ENCODE results near the gene MAD2L2. TPM values are rescaled to one million over a fixed set of nuclear protein-coding genes. Genes with fewer than 3 reads are reported as not detected.

The MAD2L2 gene
- polyA plus RNA-seq, 3 donors: 31.2 to 44.5 (median 43.7) TPM

DNA sequence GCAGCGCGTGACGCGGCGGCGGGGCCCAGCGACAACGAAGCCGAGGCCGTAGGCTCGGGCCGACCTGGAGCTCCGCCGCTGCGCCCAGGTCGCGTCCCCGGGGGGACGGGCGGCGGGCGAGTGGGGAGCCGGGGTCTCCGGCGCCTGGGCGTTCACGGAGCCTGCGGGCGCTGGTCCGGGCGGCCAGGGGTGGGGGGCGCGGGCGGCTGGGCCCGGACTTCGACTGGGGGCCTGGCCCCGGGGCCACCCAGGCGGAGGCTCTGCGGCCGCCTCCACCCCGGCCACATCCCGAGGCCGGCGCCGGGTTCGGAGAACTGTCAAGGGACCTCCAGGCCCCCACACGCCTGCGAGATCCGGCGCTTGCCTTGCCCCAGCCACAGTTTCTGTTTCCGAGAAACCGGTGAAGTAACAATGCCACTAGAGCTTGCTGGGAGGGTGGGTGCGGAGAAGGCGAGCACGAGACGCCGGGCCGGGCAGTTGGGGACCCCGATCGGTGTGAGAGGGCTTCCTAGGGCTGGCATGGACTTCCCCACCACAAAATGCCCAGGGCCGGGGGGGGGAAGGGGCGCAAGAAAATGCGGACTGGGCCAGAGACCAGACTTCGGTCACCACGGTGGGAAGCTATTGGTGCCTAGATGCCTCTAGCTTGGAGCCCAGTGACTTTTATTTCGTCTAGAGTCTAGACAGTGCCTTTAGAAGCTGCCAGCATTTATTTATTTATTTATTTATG, 16.4 kb downstream of the MAD2L2 start:
- H3K27ac ChIP-seq (ENCODE audit: low read depth, low read length): no peak overlapping the region
- WGBS, 3 donors: 0 to 1% (median 1%) methylated on average over 58 to 66 of the region's 66 CpGs

DNA sequence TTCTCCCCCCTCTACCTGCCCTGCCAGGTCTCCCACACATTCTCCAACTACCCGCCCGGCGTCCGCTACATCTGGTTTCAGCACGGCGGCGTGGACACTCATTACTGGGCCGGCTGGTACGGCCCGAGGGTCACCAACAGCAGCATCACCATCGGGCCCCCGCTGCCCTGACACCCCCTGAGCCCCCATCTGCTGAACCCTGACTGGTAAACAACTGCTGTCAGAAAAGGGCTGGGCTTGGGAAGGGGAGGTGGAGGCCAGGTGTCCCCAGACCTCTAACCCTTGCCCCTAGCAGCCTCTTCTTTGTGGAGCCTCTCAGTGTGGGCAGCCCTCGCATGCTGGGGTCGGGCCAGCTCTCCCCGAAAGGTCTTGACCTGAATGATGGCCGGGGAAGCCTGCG, 19.8 kb downstream of the MAD2L2 start:
- no peak overlapping the region for H3K27ac ChIP-seq (ENCODE audit: low read depth, low read length)
- 92 to 94% (median 93%) methylated on average over 17 of the region's 17 CpGs for WGBS, 3 donors

DNA sequence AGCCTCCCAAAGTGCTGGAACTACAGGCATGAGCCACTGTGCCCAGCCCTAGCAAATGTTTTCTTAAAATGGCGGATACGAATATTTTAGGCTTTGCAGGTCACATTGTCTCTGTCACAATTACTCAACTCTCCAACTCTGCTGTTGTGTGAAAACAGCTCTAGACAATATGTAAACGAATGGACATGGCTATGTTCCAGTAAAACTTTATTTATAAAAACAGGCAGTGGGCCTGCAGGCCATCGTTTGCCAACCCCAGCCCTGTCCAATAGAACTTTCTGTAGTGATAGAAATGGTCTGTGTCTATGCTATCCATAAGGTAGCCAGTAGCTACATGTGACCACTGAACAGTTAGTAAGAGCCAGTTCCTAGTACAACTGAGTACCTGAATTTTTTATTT, 21.2 kb downstream of the MAD2L2 start:
- H3K27ac ChIP-seq (ENCODE audit: low read depth, low read length): no peak overlapping the region
- WGBS, 3 donors: 86 to 90% (median 89%) methylated on average over 4 of the region's 4 CpGs

DNA sequence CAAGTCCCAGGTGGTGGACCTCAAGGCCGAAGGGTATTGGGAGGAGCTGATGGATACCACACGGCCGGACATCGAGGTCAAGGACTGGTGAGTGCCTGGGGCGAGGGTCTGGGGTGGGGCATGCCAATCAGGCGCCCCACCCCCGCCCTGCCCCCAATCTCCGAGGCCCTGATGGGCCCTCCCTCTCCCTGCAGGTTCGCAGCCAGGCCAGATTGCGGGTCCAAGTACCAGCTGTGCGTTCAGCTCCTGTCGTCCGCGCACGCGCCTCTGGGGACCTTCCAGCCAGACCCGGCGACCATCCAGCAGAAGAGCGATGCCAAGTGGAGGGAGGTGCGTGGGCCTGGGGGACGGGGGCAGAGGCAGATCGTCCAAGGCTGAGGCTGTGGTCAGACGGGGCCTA, 22.4 kb downstream of the MAD2L2 start:
- H3K27ac ChIP-seq (ENCODE audit: low read depth, low read length): no peak overlapping the region
- WGBS, 3 donors: 83 to 88% (median 88%) methylated on average over 21 to 23 of the region's 23 CpGs

- no peak overlapping the region for H3K27ac ChIP-seq (ENCODE audit: low read depth, low read length)
- 68 to 82% (median 74%) methylated on average over 6 of the region's 6 CpGs for WGBS, 3 donors
Observed at GRCh38 chr1:11657654-11658053, 23.3 kb downstream of the MAD2L2 start.

- H3K27ac ChIP-seq (ENCODE audit: low read depth, low read length): no peak overlapping the region
- WGBS, 3 donors: 12 to 14% (median 13%) methylated on average over 26 to 45 of the region's 45 CpGs
Observed at GRCh38 chr1:11654939-11655808, 25.8 kb downstream of the MAD2L2 start.

GRCh38 chr1:11654137-11654938, 26.6 kb downstream of the MAD2L2 start, which contains the start of the genes FBXO2 and FBXO44:
TSS of gene FBXO2 (minus strand) at chr1:11654429. CDS start at chr1:11654340, 89 bp downstream.
TSS of gene FBXO44 (plus strand) at chr1:11654877. CDS start at chr1:11655836, 959 bp downstream.
- WGBS, 3 donors: 5 to 6% (median 6%) methylated on average over 49 to 94 of the region's 94 CpGs
- no peak within 1 kb of the TSS for H3K27ac ChIP-seq (ENCODE audit: low read depth, low read length)

DNA sequence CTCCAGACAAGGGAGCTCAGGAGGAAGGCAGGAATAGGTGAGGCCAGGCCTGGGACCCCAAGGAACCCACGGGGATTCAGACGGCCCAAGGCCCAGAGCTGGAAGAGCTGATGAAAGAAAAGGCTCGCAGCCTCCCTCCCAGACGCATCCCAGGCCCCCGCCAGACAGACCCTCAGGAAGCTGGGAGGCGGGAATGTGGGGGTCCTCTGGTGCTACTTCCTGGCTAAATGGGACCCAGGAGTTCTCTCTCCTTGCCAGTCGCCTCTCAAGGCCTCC, 27.1 kb downstream of the MAD2L2 start:
- WGBS, 3 donors: 32 to 78% (median 77%) methylated on average over 7 of the region's 7 CpGs
- no peak overlapping the region for H3K27ac ChIP-seq (ENCODE audit: low read depth, low read length)

GRCh38 chr1:11653101-11653860, 27.7 kb downstream of the MAD2L2 start:
- H3K27ac ChIP-seq (ENCODE audit: low read depth, low read length): no peak overlapping the region
- WGBS, 3 donors: 46 to 75% (median 72%) methylated on average over 17 of the region's 17 CpGs

DNA sequence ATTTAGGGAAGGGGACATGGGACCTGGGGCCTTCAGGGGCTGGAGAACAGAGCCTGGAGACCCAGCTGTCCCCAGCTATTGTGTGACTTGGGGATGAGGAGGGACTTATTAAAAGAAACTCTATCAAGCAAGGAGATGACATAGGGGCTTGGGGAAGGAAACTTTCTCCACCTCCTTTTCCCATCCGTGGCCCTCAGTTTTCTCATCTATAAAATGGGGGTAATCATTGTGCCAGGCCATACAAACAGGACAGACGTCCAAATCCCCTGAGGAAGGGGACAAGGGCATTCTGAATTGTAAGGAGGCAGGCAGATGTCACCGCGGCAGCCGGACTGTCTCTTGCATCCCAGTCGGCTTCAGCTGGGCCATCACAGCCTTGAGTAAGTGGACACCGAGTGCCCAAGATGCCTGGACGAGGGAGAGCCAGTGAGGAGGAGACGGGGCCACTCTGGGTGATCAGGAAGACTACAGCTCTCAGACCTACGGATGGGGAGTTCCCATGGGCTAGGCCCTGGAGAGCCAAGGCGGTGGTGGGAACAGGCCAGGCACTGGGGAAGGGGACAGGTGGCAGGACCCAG, 28.7 kb downstream of the MAD2L2 start:
- WGBS, 3 donors: 80 to 88% (median 82%) methylated on average over 11 of the region's 11 CpGs

DNA sequence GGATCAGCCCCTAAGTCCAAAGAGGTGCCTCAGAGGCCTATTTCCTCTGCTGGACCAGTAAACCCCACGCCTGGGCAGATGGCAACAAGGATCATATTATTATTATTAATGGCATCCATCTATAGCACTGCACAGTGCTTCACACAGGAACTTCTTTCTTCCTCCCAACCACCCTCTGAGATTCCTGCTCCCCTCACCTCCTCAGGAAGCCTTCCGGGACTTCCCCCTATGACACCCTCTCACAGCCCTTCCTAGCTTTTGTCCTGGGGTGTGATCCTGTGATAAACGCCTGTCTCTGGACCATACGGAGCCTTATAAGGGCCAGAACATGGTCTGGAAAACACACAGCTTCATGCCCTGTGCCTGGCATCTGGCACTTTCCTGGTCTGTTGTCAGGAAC, 29.9 kb downstream of the MAD2L2 start:
- no peak overlapping the region for H3K27ac ChIP-seq (ENCODE audit: low read depth, low read length)
- WGBS, 3 donors: 55 to 91% (median 83%) methylated on average over 4 of the region's 4 CpGs

More for the DNA sequence above, 28.7 kb downstream of the MAD2L2 start:
- H3K27ac ChIP-seq (ENCODE audit: low read depth, low read length): no peak overlapping the region

GRCh38 chr1:11650331-11650991, 30.5 kb downstream of the MAD2L2 start:
- H3K27ac ChIP-seq (ENCODE audit: low read depth, low read length): no peak overlapping the region

GRCh38 chr1:11649624-11650330, 31.2 kb downstream of the MAD2L2 start:
- no peak overlapping the region for H3K27ac ChIP-seq (ENCODE audit: low read depth, low read length)
- WGBS, 3 donors: 29 to 37% (median 32%) methylated on average over 21 of the region's 21 CpGs

More at GRCh38 chr1:11650331-11650991, 30.5 kb downstream of the MAD2L2 start:
- 6 to 9% (median 8%) methylated on average over 43 to 47 of the region's 47 CpGs for WGBS, 3 donors

DNA sequence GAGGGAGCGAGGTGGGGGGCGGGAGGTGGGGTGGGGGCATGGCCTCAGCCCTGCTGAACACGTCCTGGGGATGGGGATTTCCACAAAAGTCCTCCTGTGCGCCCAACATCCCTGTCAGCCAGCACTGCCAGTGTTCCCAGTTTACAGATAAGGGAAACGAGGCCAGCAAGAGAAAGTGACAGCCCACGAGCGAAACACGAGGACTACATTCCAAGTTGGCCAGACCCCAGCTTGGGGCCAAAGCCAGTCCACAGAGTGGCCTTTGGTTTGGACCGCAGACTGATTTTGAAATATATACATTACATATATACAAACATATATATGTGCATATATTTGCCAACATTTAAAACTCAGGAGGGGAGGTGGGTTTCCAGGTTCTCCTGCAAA, 31.7 kb downstream of the MAD2L2 start:
- WGBS, 3 donors: 18 to 20% (median 20%) methylated on average over 8 to 9 of the region's 9 CpGs
- H3K27ac ChIP-seq (ENCODE audit: low read depth, low read length): no peak overlapping the region

- no peak overlapping the region for H3K27ac ChIP-seq (ENCODE audit: low read depth, low read length)
- WGBS, 3 donors: 11 to 25% (median 15%) methylated on average over 20 to 30 of the region's 30 CpGs
Observed at GRCh38 chr1:11648732-11649158, 32.2 kb downstream of the MAD2L2 start.

- 57 to 69% (median 62%) methylated on average over 5 to 6 of the region's 6 CpGs for WGBS, 3 donors
- no peak overlapping the region for H3K27ac ChIP-seq (ENCODE audit: low read depth, low read length)
Observed at GRCh38 chr1:11648039-11648438, 32.9 kb downstream of the MAD2L2 start.

DNA sequence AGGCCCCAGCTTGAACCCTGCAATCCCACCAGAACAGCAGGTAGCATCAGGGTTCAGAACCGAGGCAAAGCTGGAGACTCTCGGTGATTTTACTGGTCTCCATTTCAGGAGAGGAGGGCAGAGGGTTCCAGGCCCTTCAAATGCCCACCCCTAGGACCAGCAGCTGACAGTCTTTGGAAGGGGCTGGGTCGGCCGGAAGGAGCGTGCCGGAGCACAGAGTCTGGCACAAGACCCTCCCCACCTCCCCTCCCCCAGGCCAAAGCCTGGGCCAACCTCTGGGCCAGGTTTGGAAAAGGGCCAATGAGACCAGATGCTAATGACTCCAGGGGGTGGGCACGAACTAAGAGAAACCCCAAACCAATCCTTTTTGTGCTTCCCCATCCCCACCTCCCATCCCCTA, 33.6 kb downstream of the MAD2L2 start:
- 86 to 92% (median 89%) methylated on average over 7 of the region's 7 CpGs for WGBS, 3 donors

More for the DNA sequence above, 33.6 kb downstream of the MAD2L2 start:
- no peak overlapping the region for H3K27ac ChIP-seq (ENCODE audit: low read depth, low read length)
